Activated gamma-delta T cell treated with anti-CD3 and anti-CD28 coated beads, Interleukin-2, amount 50 U/mL, for 16 hours (primary cell): ENCODE measurements around the gene GRB7.

ENCODE experiments used
- DNase-seq: peaks from one replicate; pipeline ENCODE4 v3.0.0-alpha.2; 2020; ENCODE audit warnings: low read depth

GRB7 gene

DNA sequence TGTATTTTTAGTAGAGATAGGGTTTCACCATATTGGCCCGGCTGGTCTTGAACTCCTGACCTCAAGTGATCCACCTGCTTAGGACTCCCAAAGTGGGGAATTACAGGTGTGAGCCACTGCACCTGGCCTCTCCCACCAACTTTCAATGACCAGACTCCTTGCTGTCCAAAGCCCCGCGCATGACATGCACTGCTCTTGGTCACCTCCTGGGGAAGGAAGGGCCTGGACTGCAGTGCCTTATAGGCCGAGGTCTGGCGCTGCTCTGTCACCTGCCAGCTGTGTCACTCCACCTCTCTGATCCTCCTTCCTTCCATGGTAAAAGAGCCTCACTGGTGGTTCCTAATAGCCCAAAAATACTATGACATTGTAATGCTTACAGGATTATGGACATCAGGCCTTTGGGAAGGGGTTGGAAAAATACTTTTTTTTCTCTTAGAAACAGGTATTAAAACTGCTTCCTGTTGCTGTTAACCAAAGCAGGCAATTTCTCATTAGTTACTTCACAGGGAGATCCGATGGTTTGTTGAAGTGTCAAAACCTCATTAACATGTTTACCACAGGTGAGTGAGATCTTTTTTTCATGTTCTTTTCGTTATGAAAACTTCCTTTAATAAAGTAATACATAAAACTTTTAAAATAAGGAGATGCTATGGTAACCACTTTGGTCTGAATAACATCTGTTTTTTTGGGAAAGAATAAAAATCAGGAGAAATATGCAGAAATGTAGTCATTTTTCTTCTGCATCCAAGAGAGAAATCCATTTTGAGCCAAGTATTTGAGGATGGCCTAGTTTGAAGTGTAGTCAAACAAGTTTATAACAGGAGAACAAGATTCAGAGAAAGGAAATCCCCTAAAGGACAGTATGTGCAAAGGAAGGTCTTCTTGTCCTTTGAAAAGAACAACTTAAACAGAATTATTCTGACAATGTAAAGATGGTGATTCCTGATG lies 35.5 kb downstream of the GRB7 start:
- no peak for DNase-seq

DNA sequence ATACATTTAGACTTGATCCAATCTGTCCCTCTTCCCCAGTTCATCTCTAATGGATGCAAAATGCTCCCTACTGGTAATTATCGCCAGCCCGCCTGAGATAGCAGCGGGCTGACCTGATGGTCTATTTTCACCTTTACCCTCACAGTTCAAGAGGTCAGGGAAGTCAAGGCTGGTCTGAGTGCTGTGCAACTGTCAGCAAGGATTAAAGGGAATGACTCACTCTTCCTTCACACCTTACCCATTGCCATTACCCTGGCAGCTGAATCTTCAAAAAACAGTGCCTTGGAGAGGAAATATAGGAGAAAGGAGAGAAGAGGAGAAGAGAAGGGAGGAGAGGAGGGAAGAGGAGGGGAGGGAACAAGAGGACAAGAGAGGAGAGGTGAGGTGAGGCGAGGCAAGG lies 36.3 kb downstream of the GRB7 start:
- DNase-seq: no peak

DNA sequence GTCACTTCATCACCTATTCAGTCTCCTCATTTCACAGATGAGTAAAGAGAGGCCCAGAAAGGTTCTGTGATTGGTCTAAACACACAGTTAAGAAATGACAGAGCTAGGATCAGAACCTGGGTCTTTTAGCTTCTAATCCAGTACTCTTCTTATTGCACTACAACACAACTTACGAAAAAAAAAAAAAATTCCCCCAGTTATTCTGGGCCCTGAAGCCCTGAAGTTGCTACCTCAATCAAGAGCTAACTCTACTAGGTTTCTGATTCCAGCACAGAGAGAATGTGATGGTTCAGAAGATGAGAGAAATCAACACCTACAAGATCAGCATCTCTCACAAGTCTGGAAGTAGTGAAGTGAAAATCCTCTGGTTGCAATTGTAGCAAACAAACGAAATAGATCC lies 37.3 kb downstream of the GRB7 start:
- DNase-seq: no peak

DNA sequence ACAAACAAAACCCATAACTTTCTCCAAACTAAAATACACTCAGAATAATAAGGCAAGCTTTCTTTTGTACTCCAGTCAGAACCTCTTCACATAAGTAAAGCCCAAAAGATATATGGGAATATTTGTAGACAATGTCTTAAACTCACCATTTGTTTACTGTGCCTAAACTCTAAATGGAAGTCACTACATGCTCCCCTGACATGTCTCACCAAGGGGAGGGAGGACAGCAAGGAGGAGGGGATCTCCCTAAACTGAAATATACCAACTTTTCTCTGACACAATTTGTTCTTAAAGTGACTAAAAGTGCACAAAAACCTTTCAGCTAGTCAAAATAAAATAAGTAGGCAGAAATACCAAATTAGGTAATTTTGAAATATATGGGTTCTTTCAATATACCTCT lies 38.5 kb downstream of the GRB7 start:
- DNase-seq: no peak

DNA sequence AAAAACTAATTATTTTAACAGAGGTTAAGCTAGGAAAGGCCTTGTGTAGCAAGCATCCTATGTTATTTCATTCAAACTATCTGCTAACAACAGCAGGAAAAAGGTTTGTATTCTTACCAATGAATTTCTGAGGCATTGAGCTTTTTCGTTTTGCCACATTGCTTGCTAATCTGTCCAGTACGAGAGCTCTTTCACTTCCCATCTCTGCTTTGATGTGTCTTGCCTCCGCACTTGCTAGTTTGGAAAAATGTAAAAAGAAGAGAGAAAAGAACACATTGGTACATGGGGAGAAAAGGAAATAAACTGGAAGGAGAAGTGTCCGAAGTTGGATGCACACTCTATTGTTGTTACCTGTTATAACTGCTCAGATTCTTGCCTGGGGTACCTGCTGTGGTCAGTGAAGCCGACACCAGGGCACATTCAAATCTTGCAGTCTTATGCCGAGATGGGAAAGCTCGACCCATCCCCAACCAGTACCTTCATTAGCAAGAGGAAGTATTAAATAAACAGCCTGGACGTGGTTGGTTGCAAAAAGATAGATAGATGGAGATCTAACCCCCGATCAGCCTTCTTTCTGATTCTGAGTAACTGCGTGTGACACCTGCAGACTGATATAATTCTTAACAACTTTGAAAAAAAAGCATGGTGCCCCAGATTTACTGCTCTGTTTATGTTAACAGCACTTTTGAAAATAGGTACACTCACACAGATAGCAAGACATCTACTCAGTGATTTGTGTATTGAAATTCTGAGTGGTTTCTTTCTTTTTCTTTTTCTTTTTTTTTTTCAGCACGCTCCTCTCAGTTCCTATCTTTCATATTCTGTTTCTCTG lies 40.0 kb downstream of the GRB7 start:
- no peak for DNase-seq

DNA sequence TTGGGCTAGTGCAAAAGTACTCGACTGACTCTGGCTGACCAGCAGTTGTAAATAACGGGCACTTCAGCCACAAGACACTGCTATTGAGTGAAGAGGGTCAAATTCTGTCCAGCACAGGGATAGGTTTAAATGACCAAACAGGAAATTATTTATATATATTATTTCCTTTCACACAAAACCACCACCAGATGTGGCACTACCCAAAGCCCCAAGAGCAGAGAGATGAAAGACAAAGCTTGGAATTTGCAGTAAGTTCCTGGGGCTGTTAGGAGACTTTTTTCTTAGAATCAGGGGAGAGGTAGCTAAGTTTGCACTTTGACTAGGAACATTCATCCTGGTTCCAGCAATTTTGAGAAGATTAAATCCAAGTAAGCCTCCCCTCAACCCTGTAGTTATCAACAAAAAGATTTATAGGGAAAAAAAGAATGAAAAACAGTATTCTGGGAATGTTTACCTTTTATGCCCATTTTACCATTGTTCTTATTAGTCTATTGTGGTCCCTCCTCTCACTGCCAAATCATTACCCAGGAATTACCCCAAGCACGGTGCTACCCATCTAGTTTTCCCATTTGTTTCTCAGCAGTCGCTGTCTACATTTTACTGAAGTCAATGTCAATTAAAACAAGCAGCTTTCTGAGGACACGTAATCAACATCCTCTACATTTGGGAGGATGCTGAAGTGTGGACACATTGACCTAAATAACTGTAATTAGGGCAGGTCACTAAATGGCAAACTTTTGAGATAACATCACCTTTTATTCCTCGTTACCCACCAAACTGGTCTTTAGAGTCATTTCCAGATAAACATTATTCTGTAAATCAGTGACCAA lies 43.5 kb downstream of the GRB7 start:
- no peak for DNase-seq

DNA sequence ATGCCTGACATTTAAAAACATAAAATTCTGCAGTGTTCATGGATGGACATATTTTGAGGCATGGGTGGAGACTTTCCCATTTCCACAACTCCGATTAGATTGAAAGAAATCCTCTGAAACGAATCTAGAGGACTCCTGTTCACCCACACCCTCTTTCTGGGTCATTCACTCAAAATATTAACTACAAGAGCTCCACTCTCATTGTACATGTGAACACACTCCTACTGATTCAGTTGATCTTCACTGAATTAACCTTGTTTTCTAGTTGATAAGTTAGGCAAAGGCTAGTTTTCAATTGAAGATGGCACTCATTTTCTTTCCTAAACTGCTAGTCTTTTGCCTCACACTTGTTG lies 44.1 kb downstream of the GRB7 start:
- DNase-seq: no peak

DNA sequence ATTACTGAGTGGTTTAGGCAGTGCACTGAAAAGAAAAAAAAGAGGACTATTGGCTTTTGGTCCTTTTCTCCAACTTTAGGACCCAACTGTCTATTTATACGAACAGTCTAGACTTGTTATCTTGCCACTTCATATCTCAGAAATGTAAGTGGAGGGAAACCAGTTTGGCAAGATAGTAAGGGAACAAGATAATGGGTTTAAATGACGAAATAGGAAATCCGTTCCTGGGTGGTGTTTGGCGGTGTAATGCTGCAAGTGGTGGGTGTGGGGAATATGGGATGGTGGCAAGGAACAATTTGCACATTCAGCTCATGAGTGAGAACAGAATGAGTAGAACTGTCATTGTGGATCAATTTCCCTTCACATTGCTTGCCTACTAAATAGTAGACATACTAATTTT lies 44.7 kb downstream of the GRB7 start:
- no peak for DNase-seq

DNA sequence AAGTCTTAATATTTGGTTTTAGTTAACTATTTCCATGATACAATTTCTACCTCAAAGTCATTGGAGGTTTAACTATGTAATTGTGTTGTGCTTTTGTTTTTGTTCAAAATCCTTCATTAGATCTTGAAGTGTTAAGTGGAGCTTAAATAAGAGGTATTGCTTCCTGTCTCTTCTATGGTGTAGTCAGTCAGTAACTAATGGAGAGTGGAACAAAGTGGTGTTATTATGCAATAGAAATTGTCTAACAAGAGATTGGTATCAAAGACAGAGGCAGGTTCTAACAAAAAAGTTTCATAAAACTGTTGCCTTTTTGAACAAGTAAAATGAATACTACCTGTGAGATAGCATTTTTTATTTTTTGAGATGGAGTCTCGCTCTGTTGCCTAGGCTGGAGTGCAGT lies 45.2 kb downstream of the GRB7 start:
- no peak for DNase-seq

DNA sequence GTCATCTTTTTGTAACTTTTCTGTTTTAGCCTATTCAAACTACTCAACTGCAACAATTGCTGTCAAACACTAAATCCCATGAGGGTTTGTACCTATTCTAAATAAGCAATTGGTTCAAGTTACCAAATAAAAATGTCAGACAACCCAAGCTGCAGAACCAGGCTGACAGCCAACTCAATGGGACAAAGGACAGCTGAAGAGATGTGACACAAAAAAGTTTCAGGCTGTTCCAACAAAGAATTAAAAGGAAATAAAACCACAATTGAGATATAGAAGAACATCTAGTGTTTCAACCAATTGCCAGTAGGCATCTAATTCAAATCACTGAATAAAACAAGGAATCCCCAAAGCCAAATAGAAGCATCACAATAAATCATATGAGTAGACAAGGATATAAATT lies 49.3 kb downstream of the GRB7 start:
- DNase-seq: no peak

DNA sequence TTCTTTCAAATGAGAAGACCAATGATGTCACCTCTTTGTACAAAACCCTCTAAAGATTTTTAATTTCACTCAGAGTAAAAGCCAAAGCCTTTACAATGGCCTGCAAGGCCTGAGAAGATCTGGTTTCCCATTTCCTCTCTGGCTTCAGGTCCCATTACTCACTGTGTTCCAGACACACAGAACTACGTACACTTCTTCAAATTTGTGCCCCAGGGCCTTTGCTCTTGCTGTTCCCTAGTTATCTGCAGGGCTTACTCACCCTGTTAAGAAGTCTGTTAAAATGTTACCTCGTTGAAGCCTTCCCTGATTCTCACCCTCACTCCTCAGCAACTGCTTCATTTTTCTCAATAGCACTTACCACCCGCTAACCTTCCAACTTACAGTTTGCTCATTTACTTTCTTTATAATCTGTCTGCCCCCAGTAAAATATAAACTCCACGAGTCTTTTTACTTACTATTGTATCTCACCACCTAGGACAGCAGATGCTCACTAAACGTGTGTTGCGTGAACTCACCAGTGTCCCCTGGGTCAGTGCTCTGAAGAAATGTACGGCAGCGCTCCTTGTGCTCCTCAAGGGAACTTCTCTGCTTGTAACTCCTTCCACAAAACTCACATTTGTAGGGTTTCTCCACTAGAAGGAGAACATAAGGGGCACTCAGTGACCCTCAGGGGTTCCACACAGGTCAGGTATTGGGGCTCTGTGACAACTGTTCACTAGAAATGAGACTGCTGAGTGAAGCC lies 50.2 kb downstream of the GRB7 start:
- no peak for DNase-seq

DNA sequence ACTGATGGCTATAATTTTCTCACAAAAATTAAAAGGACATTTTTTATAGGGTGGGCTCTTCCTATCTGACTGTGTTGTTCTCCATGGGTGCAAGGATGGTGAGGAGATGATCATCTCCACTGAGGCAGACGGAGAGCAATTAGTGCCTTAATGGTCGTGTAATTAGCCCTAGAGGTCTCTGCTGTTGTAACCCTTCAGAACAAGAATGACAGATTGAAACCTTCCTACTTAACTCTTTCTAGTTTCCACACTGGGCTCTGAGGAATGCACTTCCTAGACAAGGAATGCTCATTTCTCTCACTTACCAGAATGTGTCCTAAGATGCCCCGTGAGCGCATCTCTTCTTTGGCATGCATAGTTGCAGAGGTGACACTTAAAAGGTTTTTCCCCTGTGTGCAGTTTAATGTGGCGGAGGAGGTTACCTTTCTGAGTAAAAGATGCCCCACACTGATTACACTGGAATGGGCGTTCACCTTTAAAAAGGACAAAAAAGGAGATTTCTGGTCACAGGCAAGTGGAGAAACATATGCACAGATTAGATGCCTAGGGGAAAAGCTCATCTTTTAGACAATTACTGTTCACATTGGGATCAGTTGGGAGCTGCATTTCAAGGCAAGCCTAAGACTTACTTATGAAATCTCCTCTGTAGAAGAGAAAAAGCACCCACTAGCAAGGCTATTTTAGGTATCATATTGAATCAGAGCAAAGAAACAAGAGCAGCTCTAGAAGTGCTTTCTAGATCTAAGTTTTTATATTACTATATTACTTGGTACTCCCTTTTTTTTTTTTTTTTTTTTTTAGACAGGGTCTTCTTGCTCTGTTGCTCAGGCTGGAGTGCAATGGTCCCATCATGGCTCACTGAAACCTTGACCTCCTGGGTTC lies 53.6 kb downstream of the GRB7 start:
- no peak for DNase-seq

DNA sequence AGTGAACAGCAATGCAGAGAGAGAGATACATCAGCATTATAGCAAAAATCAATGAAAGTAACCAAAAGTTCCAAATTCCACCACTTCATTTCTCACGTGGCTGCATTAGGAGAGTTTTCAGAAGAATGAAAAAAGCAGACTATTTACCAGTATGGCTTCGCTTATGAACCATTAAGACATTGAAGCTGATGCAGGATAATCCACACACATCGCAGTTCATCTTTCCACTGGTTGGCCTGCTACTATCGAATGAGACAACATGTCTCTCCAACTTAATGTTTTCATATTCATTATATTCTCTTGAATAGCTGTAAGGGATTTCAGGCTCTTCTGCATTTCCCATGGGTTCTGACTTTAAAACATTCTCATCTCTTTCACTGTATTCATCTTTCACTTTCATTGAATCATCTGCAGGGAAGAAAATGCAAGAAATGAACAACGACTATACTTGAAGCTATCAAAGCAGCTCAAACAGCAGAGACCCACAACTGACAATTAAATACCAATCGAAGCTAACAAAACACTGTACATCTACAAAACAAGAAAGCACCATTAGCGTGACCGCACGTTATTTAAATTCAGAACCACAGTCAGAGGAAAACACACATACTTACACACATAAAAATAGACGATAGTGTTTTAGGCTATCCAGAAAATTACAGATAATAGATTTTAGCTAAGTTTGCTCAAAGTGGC lies 54.9 kb downstream of the GRB7 start:
- no peak for DNase-seq

DNA sequence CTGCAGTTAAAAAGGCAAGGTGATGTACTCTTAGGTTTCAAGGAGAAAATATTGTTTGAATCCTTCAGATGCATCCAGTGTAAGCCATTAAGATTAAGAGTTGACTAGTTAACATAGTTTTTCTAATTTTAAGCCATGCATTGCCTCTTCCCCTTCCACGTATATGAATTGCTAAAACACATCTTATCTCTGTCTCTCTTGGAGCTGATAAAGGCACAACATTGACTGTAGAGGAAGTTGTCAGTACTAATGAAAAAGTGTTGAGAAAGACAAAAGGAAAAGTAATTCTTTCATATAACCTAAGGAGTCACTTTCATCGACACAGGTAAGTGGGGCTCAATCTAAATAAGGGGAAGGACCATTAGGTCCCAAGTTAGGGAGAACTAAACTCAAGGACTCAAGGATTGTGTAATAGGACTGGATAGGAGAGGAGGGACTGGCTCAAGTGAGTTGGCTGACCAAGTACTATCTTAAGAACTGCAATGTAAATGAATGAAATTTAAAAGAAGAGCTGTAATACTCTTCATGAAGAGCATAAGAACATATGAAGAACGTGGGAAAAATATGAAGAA lies 55.6 kb downstream of the GRB7 start:
- no peak for DNase-seq

DNA sequence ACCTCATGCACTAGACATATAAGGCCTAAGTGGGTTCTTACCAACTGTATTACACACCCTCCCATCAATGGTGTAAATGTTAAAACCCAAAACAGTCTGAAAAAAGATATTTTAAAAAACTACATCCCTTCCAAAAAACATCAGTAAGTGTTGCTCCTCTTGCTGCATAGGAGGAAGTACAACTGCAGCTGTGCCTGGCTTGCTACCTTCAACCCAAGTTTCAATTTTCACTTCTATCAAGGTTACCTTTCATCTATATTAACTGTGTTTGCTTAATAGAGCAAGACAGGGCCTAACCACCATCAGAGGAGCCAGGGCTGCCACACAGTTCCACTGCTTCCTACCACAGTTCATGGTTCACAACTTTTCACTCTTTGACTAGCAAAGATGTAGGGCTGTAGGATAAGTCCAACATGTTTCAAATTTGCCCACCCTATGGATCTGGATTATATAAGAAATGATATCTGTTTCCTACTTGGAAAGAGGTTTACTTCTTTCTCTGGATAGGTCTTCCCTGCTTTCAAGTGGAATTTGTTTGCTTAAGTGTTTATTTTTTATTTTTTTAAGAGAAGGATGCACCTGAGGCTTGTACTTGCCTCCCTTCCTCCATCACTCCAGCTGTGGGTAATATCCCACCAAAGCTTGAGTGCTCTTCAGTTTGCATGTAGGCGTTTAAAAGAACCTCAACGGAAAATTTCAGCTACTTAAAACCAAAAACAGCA lies 56.7 kb downstream of the GRB7 start:
- no peak for DNase-seq
